SK-N-SH (cell line): ENCODE measurements around the gene SLC6A3. TPM values are rescaled to one million over a fixed set of nuclear protein-coding genes. Genes with fewer than 3 reads are reported as not detected.

Experiments used
- CTCF ChIA-PET: fragments of 300-600, 350-600 bp; formaldehyde crosslinking; extraction: SDS; loops from one replicate; lab custom pipeline; 2021; lab: Yijun Ruan, JAX
- POLR2A ChIA-PET: fragments of 350-600 bp; sonication (Branson Sonifier 250); formaldehyde crosslinking; extraction: SDS; loops from one replicate; lab custom pipeline; 2020; ENCODE audit warnings: antibody characterized with exemption, inconsistent platforms; lab: Yijun Ruan, JAX
- DNase-seq: peaks from one replicate; pipeline ENCODE4 v3.0.0; 2012
- H2AFZ ChIP-seq: fragments of 200-600 bp; sonication (generic); 2 replicates; pipeline ENCODE4 v1.8.1; 2016; ENCODE audit warnings: antibody characterized with exemption, mild to moderate bottlenecking, low read depth
- H3F3A ChIP-seq: fragments of 200-600 bp; sonication (generic); replicated peaks from 2 replicates; pipeline ENCODE3; 2016; ENCODE audit warnings: antibody characterized with exemption, mild to moderate bottlenecking; ENCODE audit not compliant: insufficient read depth
- H3K27ac ChIP-seq, 2 experiments: fragments of 200-500 bp in 1 of 2; fragments of 200-600 bp in 1 of 2; sonication (Bioruptor generic) in 1 of 2; sonication (generic), shearing (Covaris generic) in 1 of 2; 2 replicates each; pipeline versions ENCODE4 v1.5.1 to v1.6.1; 2014 to 2016; ENCODE audit warnings: low read depth in 2 of 2, inconsistent platforms in 1 of 2, low read length in 1 of 2, mild to moderate bottlenecking in 1 of 2, mixed read lengths in 1 of 2
- H3K27me3 ChIP-seq: fragments of 200-600 bp; sonication (generic), shearing (Covaris generic); 2 replicates; pipeline ENCODE4 v1.6.1; 2016; ENCODE audit warnings: mixed run types; ENCODE audit not compliant: insufficient read depth
- H3K36me3 ChIP-seq, 2 experiments: fragments of 200-500 bp in 1 of 2; fragments of 200-600 bp in 1 of 2; sonication (Bioruptor generic) in 1 of 2; sonication (generic) in 1 of 2; replicated peaks in 1 of 2; 2 replicates each; pipeline versions ENCODE3 to v1.5.1; 2014 to 2016; ENCODE audit warnings: low read length in 1 of 2, mild to moderate bottlenecking in 1 of 2; ENCODE audit not compliant: insufficient read depth in 2 of 2, control insufficient read depth in 1 of 2
- H3K4me1 ChIP-seq, 2 experiments: fragments of 200-500 bp in 1 of 2; fragments of 200-600 bp in 1 of 2; sonication (Bioruptor generic) in 1 of 2; sonication (generic), shearing (Covaris generic) in 1 of 2; 2 replicates each; pipeline versions ENCODE4 v1.5.1 to v1.6.1; 2014 to 2016; ENCODE audit warnings: low read depth in 1 of 2, low read length in 1 of 2, mixed run types in 1 of 2; ENCODE audit not compliant: insufficient read depth in 2 of 2, control insufficient read depth in 1 of 2
- H3K4me2 ChIP-seq: fragments of 200-600 bp; sonication (generic), shearing (Covaris generic); 2 replicates; pipeline ENCODE4 v1.6.1; 2017; ENCODE audit warnings: mixed run types
- H3K4me3 ChIP-seq, 2 experiments: fragments of 200-500 bp in 1 of 2; fragments of 200-600 bp in 1 of 2; sonication (Bioruptor generic) in 1 of 2; sonication (generic), shearing (Covaris generic) in 1 of 2; 2 replicates each; pipeline versions ENCODE4 v1.5.1 to v1.8.1; 2014 to 2016; ENCODE audit warnings: low read depth in 2 of 2, inconsistent platforms in 1 of 2, low read length in 1 of 2, mild to moderate bottlenecking in 1 of 2, mixed read lengths in 1 of 2, moderate library complexity in 1 of 2
- H3K79me2 ChIP-seq: fragments of 200-600 bp; sonication (generic); 2 replicates; pipeline ENCODE4 v1.8.1; 2017; ENCODE audit warnings: mild to moderate bottlenecking; ENCODE audit not compliant: insufficient read depth
- H3K9ac ChIP-seq: fragments of 200-600 bp; sonication (generic); 2 replicates; pipeline ENCODE4 v1.6.1; 2017; ENCODE audit warnings: mixed run types
- H3K9me2 ChIP-seq: fragments of 200-600 bp; sonication (generic); 2 replicates; pipeline ENCODE4 v1.6.1; 2017; ENCODE audit warnings: mixed run types
- H3K9me3 ChIP-seq: fragments of 200-600 bp; sonication (generic); 2 replicates; pipeline ENCODE4 v1.6.1; 2017; ENCODE audit warnings: mixed run types, mild to moderate bottlenecking, moderate library complexity
- H4K20me1 ChIP-seq: fragments of 200-600 bp; sonication (generic); 2 replicates; pipeline ENCODE4 v1.6.1; 2017; ENCODE audit warnings: mild to moderate bottlenecking, mixed run types; ENCODE audit not compliant: insufficient read depth
- CHD2 ChIP-seq: fragments of 150-350 bp; IDR thresholded peaks from 2 replicates; pipeline ENCODE4 v1.6.1; 2018; ENCODE audit warnings: low read length; ENCODE audit not compliant: partially characterized antibody
- ELF1 ChIP-seq: IDR thresholded peaks from 2 replicates; pipeline ENCODE4 v1.4.0; 2012
- EP300 ChIP-seq, 2 experiments: IDR thresholded peaks; 2 replicates each; pipeline versions ENCODE4 v1.4.0 to v1.6.1; 2012; ENCODE audit warnings: borderline replicate concordance in 1 of 2, low read depth in 1 of 2, low read length in 1 of 2
- EZH2phosphoT487 ChIP-seq: fragments of 200-600 bp; sonication (generic); IDR thresholded peaks from 2 replicates; pipeline ENCODE4 v1.6.1; 2017; ENCODE audit warnings: low read depth, mixed run types, mild to moderate bottlenecking, antibody characterized with exemption, moderate library complexity, borderline replicate concordance
- FOXM1 ChIP-seq: IDR thresholded peaks from 2 replicates; pipeline ENCODE4 v1.4.0; 2012; ENCODE audit warnings: low read depth, mild to moderate bottlenecking
- GABPA ChIP-seq: IDR thresholded peaks from 2 replicates; pipeline ENCODE4 v1.4.0; 2012; ENCODE audit warnings: low read depth, mild to moderate bottlenecking
- GATA2 ChIP-seq: sonication (generic); formaldehyde crosslinking; IDR thresholded peaks from 2 replicates; pipeline ENCODE4 v1.5.0; 2020; ENCODE audit warnings: mild to moderate bottlenecking, missing genetic modification reagents
- JUND ChIP-seq: IDR thresholded peaks from 2 replicates; pipeline ENCODE4 v1.4.0; 2012
- MEF2A ChIP-seq: IDR thresholded peaks from 2 replicates; pipeline ENCODE4 v1.4.0; 2012; ENCODE audit warnings: low read depth, borderline replicate concordance
- MXI1 ChIP-seq: IDR thresholded peaks from 2 replicates; pipeline ENCODE4 v1.6.1; 2012; ENCODE audit warnings: mild to moderate bottlenecking, low read depth, low read length, improper control_type of control experiment
- NRF1 ChIP-seq: IDR thresholded peaks from 2 replicates; pipeline ENCODE4 v1.6.1; 2012; ENCODE audit warnings: low read depth, mild to moderate bottlenecking, low read length
- RCOR1 ChIP-seq: fragments of 150-350 bp; IDR thresholded peaks from 2 replicates; pipeline ENCODE4 v1.6.1; 2017; ENCODE audit warnings: antibody characterized with exemption, low read length
- RXRA ChIP-seq: IDR thresholded peaks from 2 replicates; pipeline ENCODE4 v1.4.0; 2012; ENCODE audit warnings: low read depth, mild to moderate bottlenecking, borderline replicate concordance
- SMC3 ChIP-seq: IDR thresholded peaks from 2 replicates; pipeline ENCODE4 v1.6.1; 2012; ENCODE audit warnings: low read depth, low read length, improper control_type of control experiment
- TCF12 ChIP-seq: IDR thresholded peaks from 2 replicates; pipeline ENCODE4 v1.4.0; 2012
- TEAD4 ChIP-seq: IDR thresholded peaks from 2 replicates; pipeline ENCODE4 v1.4.0; 2012; ENCODE audit warnings: mild to moderate bottlenecking, borderline replicate concordance; ENCODE audit not compliant: insufficient read depth
- USF1 ChIP-seq: IDR thresholded peaks from 2 replicates; pipeline ENCODE4 v1.4.0; 2012; ENCODE audit warnings: low read depth, borderline replicate concordance
- YY1 ChIP-seq: IDR thresholded peaks from 2 replicates; pipeline ENCODE4 v1.4.0; 2012; ENCODE audit warnings: low read depth, mild to moderate bottlenecking
- WGBS: methylation state at CpG from one replicate; pipeline ENCODE4 v1.1.6; 2017; ENCODE audit warnings: low lambda C conversion rate; 5-methylcytosine and 5-hydroxymethylcytosine counted together
- polyA plus RNA-seq, 3 experiments: library from polyadenylated mRNA; depleted of rRNA; stranded (reverse); fragments of >200 nt; gene quantifications; 2 replicates each; pipeline ENCODE4 v1.2.3, GENCODE V29; 2012
- TF ChIP-seq, protein P1 (sequence below): IDR thresholded peaks from 2 replicates; pipeline ENCODE4 v1.4.0; 2012; ENCODE audit warnings: low read depth, borderline replicate concordance
- TF ChIP-seq, protein P2 (sequence below): fragments of 150-350 bp; IDR thresholded peaks from 2 replicates; pipeline ENCODE4 v1.6.1; 2017; ENCODE audit warnings: antibody characterized with exemption, low read length, low read depth, borderline replicate concordance
- TF ChIP-seq, protein P3 (sequence below): IDR thresholded peaks from 2 replicates; pipeline ENCODE4; 2012

SLC6A3 gene
- polyA plus RNA-seq, 1 of the 3 experiments (the other 2 are of a cell fraction) = not detected

DNA sequence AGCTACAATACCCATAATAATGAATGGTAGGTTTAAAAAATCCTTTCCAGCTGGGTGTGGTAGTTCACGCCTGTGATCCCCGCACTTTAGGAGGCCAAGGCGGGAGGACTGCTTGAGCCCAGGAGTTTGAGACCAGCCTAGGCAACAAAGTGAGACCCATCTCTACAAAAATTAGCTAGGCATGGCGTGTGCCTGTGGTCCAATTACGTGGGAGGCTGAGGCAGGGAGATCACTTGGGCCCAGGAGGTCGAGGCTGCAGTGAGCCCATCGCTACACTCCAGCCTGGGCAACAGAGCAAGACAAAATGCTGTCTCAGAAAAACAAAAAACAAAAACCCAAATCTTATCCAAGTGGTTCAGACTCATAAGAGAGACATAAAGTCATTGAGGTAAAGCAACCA lies 33.8 kb upstream of the SLC6A3 start:
- POLR2A ChIA-PET = no interaction called here
- H3F3A ChIP-seq = no peaks in the 10 kb centered on the region
- 0 out of 2 replicates have a peak, but pooled peaks cover 4% of the 10 kb centered on the region for H4K20me1 ChIP-seq
- H3K27ac ChIP-seq = no peak overlapping the region
- no peaks in the 10 kb centered on the region for H3K4me1 ChIP-seq
- no peaks in the 10 kb centered on the region for H3K27me3 ChIP-seq
- H2AFZ ChIP-seq = no peak overlapping the region
- H3K9me3 ChIP-seq = no peaks in the 10 kb centered on the region
- no peak overlapping the region for H3K9ac ChIP-seq
- H3K36me3 ChIP-seq = peaks cover 3 to 50% of the 10 kb centered on the region in 2 experiments
- whole genome bisulfite sequencing = 99% methylated on average over 7 of the region's 7 CpGs
- no peak overlapping the region for H3K4me2 ChIP-seq
- no peak for DNase-seq
- no peaks in the 10 kb centered on the region for H3K9me2 ChIP-seq
- TF ChIP-seq MXI1 (no peak), EP300 (IDR thresholded peaks at IDR 0.05; ENCODE audit: borderline replicate concordance in 1 of 2, low read depth in 1 of 2, low read length in 1 of 2) (no peak), FOXM1 (no peak), SMC3 (no peak), ELF1 (no peak), EZH2phosphoT487 (no peak), JUND (no peak), TEAD4 (no peak), TCF12 (no peak), RXRA (no peak)
- TF ChIP-seq, protein P1, sequence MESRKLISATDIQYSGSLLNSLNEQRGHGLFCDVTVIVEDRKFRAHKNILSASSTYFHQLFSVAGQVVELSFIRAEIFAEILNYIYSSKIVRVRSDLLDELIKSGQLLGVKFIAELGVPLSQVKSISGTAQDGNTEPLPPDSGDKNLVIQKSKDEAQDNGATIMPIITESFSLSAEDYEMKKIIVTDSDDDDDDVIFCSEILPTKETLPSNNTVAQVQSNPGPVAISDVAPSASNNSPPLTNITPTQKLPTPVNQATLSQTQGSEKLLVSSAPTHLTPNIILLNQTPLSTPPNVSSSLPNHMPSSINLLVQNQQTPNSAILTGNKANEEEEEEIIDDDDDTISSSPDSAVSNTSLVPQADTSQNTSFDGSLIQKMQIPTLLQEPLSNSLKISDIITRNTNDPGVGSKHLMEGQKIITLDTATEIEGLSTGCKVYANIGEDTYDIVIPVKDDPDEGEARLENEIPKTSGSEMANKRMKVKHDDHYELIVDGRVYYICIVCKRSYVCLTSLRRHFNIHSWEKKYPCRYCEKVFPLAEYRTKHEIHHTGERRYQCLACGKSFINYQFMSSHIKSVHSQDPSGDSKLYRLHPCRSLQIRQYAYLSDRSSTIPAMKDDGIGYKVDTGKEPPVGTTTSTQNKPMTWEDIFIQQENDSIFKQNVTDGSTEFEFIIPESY = no peak
- TF ChIP-seq, all 33 proteins: peak for 0
- Histone ChIP-seq H3K79me2 (no peaks in the 10 kb centered on the region), H3K4me3 (no peak overlapping the region)
- CTCF ChIA-PET = interaction anchor here (1.3 to 4.8 kb wide), 6 partner anchors 9 to 174 kb away, joined by 3 to 32 read pairs (median 6); no protein-coding TSS in a partner anchor

DNA sequence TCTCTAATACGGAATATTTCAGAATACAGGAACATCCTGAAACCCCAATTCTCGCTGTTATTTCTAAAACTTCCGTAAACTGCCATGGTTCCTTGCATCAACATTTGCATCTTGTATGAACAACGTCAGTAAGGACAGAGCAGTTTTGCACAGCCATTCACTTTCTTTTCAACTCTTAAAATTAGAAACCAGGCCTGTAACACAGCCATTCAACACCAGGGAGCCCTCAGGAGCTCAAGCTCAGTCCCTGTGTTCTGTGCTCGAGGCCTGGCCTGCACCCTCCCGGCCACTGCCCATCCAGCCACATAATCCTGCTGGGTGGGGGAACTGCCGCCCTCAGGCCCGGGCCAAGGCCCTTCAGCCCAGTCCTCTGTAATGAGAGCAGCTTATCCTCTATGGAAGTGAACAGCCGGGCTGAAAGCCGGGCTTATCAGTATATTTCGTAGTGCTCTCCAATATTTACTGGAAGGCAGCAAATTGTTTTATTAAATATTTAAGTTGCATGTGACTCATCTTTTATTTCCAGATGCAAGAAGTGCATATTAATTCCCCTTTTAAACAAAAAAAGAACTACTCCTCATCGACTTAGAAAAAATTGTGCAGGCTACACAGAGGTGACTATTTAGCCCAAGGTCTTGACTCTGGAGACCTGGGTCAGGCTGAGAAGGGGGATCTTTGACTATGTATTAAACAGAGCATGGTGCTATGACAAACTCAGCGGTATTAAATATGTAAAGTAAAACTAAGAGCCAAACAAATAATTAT lies 33.2 kb upstream of the SLC6A3 start:
- DNase-seq = no peak
- ChIA-PET CTCF (interaction anchor here (0.9 to 2.1 kb wide), 4 partner anchors 8 to 175 kb away, joined by 3 to 10 read pairs (median 6); no protein-coding TSS in a partner anchor), POLR2A (no interaction called here)
- no peaks in the 10 kb centered on the region for H3K9me2 ChIP-seq
- H3K27ac ChIP-seq = no peak overlapping the region
- no peaks in the 10 kb centered on the region for H3K9me3 ChIP-seq
- H3K4me2 ChIP-seq = no peak overlapping the region
- H3F3A ChIP-seq = no peaks in the 10 kb centered on the region
- WGBS = 91% methylated on average over 13 of the region's 13 CpGs
- H3K4me1 ChIP-seq = no peaks in the 10 kb centered on the region
- 0 out of 2 replicates have a peak, but pooled peaks cover 4% of the 10 kb centered on the region for H4K20me1 ChIP-seq
- H3K79me2 ChIP-seq = no peaks in the 10 kb centered on the region
- H3K4me3 ChIP-seq = no peak overlapping the region
- no peak overlapping the region for H2AFZ ChIP-seq
- H3K36me3 ChIP-seq = peaks cover 3 to 56% of the 10 kb centered on the region in 2 experiments
- H3K9ac ChIP-seq = no peak overlapping the region
- no peaks in the 10 kb centered on the region for H3K27me3 ChIP-seq
- no peak for TF ChIP-seq MXI1
- no peak for TF ChIP-seq RCOR1
- no peak for TF ChIP-seq USF1
- TF ChIP-seq MEF2A = no peak
- TF ChIP-seq CHD2 = no peak
- TF ChIP-seq NRF1 = no peak
- TF ChIP-seq, protein P2, sequence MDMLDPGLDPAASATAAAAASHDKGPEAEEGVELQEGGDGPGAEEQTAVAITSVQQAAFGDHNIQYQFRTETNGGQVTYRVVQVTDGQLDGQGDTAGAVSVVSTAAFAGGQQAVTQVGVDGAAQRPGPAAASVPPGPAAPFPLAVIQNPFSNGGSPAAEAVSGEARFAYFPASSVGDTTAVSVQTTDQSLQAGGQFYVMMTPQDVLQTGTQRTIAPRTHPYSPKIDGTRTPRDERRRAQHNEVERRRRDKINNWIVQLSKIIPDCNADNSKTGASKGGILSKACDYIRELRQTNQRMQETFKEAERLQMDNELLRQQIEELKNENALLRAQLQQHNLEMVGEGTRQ = no peak
- TF ChIP-seq, protein P3, sequence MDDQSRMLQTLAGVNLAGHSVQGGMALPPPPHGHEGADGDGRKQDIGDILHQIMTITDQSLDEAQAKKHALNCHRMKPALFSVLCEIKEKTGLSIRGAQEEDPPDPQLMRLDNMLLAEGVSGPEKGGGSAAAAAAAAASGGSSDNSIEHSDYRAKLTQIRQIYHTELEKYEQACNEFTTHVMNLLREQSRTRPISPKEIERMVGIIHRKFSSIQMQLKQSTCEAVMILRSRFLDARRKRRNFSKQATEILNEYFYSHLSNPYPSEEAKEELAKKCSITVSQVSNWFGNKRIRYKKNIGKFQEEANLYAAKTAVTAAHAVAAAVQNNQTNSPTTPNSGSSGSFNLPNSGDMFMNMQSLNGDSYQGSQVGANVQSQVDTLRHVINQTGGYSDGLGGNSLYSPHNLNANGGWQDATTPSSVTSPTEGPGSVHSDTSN = no peak
- no peak for TF ChIP-seq EZH2phosphoT487
- no peak for TF ChIP-seq JUND
- no peak for TF ChIP-seq EP300 (IDR thresholded peaks at IDR 0.05; ENCODE audit: borderline replicate concordance in 1 of 2, low read depth in 1 of 2, low read length in 1 of 2)
- no peak for TF ChIP-seq GATA2 (CRISPR knock-in tag)
- no peak for TF ChIP-seq YY1
- no peak for TF ChIP-seq GABPA
